SK-N-SH (cell line): ENCODE data around the gene VEGFA.

ENCODE experiments used
- EP300 ChIP-seq, 2 experiments: IDR thresholded peaks; 2 replicates each; pipeline versions ENCODE4 v1.4.0 to v1.6.1; 2012; ENCODE audit warnings: borderline replicate concordance in 1 of 2, low read depth in 1 of 2, low read length in 1 of 2
- EZH2phosphoT487 ChIP-seq: fragments of 200-600 bp; sonication (generic); IDR thresholded peaks from 2 replicates; pipeline ENCODE4 v1.6.1; 2017; ENCODE audit warnings: low read depth, mixed run types, mild to moderate bottlenecking, antibody characterized with exemption, moderate library complexity, borderline replicate concordance
- NRF1 ChIP-seq: IDR thresholded peaks from 2 replicates; pipeline ENCODE4 v1.6.1; 2012; ENCODE audit warnings: low read depth, mild to moderate bottlenecking, low read length
- POLR2AphosphoS5 ChIP-seq: IDR thresholded peaks from 2 replicates; pipeline ENCODE4 v1.6.1; 2012; ENCODE audit warnings: low read depth, low read length
- RAD21 ChIP-seq: IDR thresholded peaks from 2 replicates; pipeline ENCODE4 v1.6.1; 2012; ENCODE audit warnings: mild to moderate bottlenecking, low read length
- SIN3A ChIP-seq: IDR thresholded peaks from 2 replicates; pipeline ENCODE4 v1.6.1; 2012; ENCODE audit warnings: low read depth, mild to moderate bottlenecking, low read length, moderate library complexity, borderline replicate concordance
- TF ChIP-seq, protein P1 (sequence below): IDR thresholded peaks from 2 replicates; pipeline ENCODE4 v1.4.0; 2012; ENCODE audit warnings: low read depth
- TF ChIP-seq, protein P2 (sequence below): fragments of 200-600 bp; sonication (generic); IDR thresholded peaks from 2 replicates; pipeline ENCODE4 v1.6.1; 2017; ENCODE audit warnings: antibody characterized with exemption, mild to moderate bottlenecking, moderate library complexity
- TF ChIP-seq, protein P3 (sequence below): IDR thresholded peaks from 2 replicates; pipeline ENCODE4 v1.4.0; 2012; ENCODE audit warnings: low read depth, borderline replicate concordance
- TF ChIP-seq, protein P4 (sequence below): IDR thresholded peaks from 2 replicates; pipeline ENCODE4 v1.6.1; 2012; ENCODE audit warnings: mild to moderate bottlenecking, low read depth, low read length, moderate library complexity
- TF ChIP-seq, protein P5 (sequence below): IDR thresholded peaks from 2 replicates; pipeline ENCODE4; 2012

DNA sequence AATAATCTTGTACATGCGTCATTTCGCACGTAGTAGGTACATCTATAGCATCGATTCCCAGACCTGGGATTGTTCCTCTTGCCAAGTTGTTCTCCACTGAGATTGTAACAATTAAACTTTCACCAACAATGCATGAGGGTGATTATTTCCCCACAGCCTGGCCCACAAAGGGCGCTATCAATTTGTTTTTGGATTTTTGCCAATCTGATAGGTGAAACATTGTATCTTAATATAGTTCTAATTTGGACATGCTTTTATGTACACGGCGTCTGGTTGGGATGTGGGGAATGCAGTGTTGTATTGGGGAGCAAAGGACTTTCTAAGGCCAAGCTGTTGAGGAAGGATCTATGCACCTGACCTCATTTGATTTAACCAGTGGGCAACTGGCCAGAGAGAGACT is 59.5 kb downstream of the VEGFA start:
- TF ChIP-seq SIN3A (no peak), EZH2phosphoT487 (no peak), EP300 (IDR thresholded peaks at IDR 0.05; ENCODE audit: borderline replicate concordance in 1 of 2, low read depth in 1 of 2, low read length in 1 of 2) (no peak), POLR2AphosphoS5 (no peak), NRF1 (no peak), RAD21 (no peak)
- TF ChIP-seq, protein P1, sequence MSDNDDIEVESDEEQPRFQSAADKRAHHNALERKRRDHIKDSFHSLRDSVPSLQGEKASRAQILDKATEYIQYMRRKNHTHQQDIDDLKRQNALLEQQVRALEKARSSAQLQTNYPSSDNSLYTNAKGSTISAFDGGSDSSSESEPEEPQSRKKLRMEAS = no peak
- TF ChIP-seq, protein P2, sequence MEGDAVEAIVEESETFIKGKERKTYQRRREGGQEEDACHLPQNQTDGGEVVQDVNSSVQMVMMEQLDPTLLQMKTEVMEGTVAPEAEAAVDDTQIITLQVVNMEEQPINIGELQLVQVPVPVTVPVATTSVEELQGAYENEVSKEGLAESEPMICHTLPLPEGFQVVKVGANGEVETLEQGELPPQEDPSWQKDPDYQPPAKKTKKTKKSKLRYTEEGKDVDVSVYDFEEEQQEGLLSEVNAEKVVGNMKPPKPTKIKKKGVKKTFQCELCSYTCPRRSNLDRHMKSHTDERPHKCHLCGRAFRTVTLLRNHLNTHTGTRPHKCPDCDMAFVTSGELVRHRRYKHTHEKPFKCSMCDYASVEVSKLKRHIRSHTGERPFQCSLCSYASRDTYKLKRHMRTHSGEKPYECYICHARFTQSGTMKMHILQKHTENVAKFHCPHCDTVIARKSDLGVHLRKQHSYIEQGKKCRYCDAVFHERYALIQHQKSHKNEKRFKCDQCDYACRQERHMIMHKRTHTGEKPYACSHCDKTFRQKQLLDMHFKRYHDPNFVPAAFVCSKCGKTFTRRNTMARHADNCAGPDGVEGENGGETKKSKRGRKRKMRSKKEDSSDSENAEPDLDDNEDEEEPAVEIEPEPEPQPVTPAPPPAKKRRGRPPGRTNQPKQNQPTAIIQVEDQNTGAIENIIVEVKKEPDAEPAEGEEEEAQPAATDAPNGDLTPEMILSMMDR = no peak
- TF ChIP-seq, protein P3, sequence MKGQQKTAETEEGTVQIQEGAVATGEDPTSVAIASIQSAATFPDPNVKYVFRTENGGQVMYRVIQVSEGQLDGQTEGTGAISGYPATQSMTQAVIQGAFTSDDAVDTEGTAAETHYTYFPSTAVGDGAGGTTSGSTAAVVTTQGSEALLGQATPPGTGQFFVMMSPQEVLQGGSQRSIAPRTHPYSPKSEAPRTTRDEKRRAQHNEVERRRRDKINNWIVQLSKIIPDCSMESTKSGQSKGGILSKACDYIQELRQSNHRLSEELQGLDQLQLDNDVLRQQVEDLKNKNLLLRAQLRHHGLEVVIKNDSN = no peak
- TF ChIP-seq, protein P4, sequence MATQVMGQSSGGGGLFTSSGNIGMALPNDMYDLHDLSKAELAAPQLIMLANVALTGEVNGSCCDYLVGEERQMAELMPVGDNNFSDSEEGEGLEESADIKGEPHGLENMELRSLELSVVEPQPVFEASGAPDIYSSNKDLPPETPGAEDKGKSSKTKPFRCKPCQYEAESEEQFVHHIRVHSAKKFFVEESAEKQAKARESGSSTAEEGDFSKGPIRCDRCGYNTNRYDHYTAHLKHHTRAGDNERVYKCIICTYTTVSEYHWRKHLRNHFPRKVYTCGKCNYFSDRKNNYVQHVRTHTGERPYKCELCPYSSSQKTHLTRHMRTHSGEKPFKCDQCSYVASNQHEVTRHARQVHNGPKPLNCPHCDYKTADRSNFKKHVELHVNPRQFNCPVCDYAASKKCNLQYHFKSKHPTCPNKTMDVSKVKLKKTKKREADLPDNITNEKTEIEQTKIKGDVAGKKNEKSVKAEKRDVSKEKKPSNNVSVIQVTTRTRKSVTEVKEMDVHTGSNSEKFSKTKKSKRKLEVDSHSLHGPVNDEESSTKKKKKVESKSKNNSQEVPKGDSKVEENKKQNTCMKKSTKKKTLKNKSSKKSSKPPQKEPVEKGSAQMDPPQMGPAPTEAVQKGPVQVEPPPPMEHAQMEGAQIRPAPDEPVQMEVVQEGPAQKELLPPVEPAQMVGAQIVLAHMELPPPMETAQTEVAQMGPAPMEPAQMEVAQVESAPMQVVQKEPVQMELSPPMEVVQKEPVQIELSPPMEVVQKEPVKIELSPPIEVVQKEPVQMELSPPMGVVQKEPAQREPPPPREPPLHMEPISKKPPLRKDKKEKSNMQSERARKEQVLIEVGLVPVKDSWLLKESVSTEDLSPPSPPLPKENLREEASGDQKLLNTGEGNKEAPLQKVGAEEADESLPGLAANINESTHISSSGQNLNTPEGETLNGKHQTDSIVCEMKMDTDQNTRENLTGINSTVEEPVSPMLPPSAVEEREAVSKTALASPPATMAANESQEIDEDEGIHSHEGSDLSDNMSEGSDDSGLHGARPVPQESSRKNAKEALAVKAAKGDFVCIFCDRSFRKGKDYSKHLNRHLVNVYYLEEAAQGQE = no peak
- TF ChIP-seq, protein P5, sequence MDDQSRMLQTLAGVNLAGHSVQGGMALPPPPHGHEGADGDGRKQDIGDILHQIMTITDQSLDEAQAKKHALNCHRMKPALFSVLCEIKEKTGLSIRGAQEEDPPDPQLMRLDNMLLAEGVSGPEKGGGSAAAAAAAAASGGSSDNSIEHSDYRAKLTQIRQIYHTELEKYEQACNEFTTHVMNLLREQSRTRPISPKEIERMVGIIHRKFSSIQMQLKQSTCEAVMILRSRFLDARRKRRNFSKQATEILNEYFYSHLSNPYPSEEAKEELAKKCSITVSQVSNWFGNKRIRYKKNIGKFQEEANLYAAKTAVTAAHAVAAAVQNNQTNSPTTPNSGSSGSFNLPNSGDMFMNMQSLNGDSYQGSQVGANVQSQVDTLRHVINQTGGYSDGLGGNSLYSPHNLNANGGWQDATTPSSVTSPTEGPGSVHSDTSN = no peak
